Measurements from ENCODE around the gene TNIP3. TPM values are rescaled to one million over a fixed set of nuclear protein-coding genes. Genes with fewer than 3 reads are reported as not detected.

Gene TNIP3
- total RNA-seq, 4 donors from 2014 or later, result 0.48 TPM; not detected in 3

GRCh38 chr4:121126449-121127006 lies 37.6 kb downstream of the TNIP3 start:
- Histone ChIP-seq H3K4me3 (no peak overlapping the region), H3K27ac (no peak overlapping the region), H3K36me3 (no peaks in the 10 kb centered on the region), H3K4me1 (no peaks in the 10 kb centered on the region), H3K27me3 (no peaks in the 10 kb centered on the region), H3K9me3 (no peaks in the 10 kb centered on the region)
- TF ChIP-seq POLR2A (IDR thresholded peaks at IDR 0.05) (no peak), CTCF (IDR thresholded peaks at IDR 0.05) (no peak)
- intact Hi-C loops (cut with DNase I; ENCODE audit: low total_unique reads), result no loop called here
- no peak for DNase-seq

DNA sequence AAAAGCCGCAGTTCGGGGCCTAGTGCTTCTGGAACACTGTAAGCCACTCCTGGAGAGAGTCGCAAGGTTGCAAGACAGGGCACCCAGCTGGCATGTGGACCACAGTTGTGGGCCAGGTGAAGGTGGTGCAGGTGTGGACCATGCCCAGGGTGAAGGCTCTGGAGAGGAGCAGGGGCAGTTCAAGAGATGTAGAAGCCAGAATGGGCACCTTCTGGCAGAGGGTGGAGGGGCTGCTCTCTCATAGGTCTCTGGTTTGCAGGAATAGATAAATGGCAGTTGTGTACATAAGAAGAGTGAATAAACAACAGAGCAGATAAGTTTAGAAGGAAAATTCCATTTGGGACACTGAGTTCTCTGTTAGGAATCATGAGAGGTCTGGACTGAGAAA lies 38.6 kb downstream of the TNIP3 start:
- no peaks in the 10 kb centered on the region for H3K27me3 ChIP-seq
- H3K4me1 ChIP-seq, result no peaks in the 10 kb centered on the region
- no peak overlapping the region for H3K27ac ChIP-seq
- H3K36me3 ChIP-seq, result no peaks in the 10 kb centered on the region
- intact Hi-C loops (cut with DNase I; ENCODE audit: low total_unique reads), result no loop called here
- no peak overlapping the region for H3K4me3 ChIP-seq
- no peaks in the 10 kb centered on the region for H3K9me3 ChIP-seq
- no peak for DNase-seq
- TF ChIP-seq POLR2A (IDR thresholded peaks at IDR 0.05), result no peak

- Histone ChIP-seq H3K27me3 (no peaks in the 10 kb centered on the region), H3K4me1 (no peaks in the 10 kb centered on the region), H3K27ac (no peak overlapping the region), H3K9me3 (no peaks in the 10 kb centered on the region), H3K4me3 (no peak overlapping the region), H3K36me3 (no peaks in the 10 kb centered on the region)
- intact Hi-C loops (cut with DNase I; ENCODE audit: low total_unique reads), result no loop called here
- no peak for DNase-seq
- no peak for TF ChIP-seq CTCF (IDR thresholded peaks at IDR 0.05)
- no peak for TF ChIP-seq POLR2A (IDR thresholded peaks at IDR 0.05)
Observed at GRCh38 chr4:121122661-121123060, 41.5 kb downstream of the TNIP3 start.

DNA sequence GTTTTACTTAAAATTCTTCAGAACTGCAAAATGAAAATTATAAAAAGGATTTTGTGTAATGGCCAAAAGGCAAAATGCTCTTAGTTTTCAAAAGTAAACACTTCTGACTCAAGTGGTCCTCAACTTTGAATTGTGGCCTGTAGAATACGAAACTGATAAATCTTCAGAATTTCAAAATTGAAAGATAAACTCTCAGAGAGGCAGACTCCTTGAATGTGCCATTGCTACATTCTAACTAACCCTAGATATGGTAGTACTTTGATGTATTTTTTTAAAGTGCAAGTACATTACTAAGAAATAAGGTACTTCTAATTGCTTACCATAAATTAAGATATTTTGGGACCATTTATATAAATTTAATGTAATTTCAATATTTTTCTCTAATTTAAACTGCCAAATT lies 44.4 kb downstream of the TNIP3 start:
- intact Hi-C loops (cut with DNase I; ENCODE audit: low total_unique reads), result no loop called here
- Histone ChIP-seq H3K27me3 (no peaks in the 10 kb centered on the region), H3K4me3 (no peak overlapping the region), H3K4me1 (no peaks in the 10 kb centered on the region), H3K9me3 (no peaks in the 10 kb centered on the region), H3K36me3 (no peaks in the 10 kb centered on the region), H3K27ac (no peak overlapping the region)
- no peak for DNase-seq
- TF ChIP-seq CTCF (IDR thresholded peaks at IDR 0.05), result no peak
- no peak for TF ChIP-seq POLR2A (IDR thresholded peaks at IDR 0.05)

DNA sequence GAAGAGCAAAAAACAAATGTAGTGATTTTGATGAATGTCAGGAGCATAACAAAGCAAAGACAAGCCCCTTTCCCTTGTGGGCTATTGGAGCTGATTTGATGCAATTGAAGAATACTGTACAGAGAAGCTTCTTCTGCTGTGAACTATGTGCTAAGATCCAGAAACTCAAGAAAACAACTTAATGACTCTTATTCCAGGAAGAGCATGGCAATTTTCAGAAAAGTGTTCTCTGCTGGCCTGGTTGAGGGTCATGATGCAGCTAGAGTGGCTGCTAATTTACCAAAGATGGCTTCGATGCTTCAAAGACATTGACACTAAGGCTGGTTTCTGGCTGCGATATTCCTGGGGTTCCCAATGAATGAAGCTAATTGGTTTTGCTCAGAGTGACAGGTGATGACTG lies 45.8 kb downstream of the TNIP3 start:
- no peak for DNase-seq
- intact Hi-C loops (cut with DNase I; ENCODE audit: low total_unique reads), result no loop called here
- no peak for TF ChIP-seq CTCF (IDR thresholded peaks at IDR 0.05)
- no peak for TF ChIP-seq POLR2A (IDR thresholded peaks at IDR 0.05)

DNA sequence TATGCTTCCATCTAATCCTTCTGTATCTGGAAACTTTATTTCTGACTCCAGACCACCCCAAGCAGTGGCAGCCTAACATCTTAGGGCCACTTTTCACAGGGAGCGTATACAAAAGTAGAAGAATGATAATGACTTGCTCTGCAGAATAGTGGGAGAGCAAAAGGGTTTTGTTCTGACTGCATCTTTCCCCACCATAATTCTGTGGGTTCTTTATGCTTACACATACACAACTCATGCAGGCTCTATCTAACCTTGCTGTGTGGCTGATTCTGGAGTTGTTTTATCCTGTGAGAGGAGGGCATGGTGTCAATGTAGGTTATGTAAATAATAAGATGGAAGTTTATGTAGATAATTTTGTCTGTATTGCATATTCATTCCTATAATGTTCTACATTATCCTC lies 49.4 kb downstream of the TNIP3 start:
- no peak for TF ChIP-seq CTCF (IDR thresholded peaks at IDR 0.05)
- TF ChIP-seq POLR2A (IDR thresholded peaks at IDR 0.05), result no peak
- H3K36me3 ChIP-seq, result no peaks in the 10 kb centered on the region
- H3K4me1 ChIP-seq, result no peaks in the 10 kb centered on the region
- intact Hi-C loops (cut with DNase I; ENCODE audit: low total_unique reads), result no loop called here
- no peak overlapping the region for H3K27ac ChIP-seq
- H3K27me3 ChIP-seq, result no peaks in the 10 kb centered on the region
- DNase-seq, result no peak
- no peaks in the 10 kb centered on the region for H3K9me3 ChIP-seq
- no peak overlapping the region for H3K4me3 ChIP-seq

More for the DNA sequence above, 45.8 kb downstream of the TNIP3 start:
- no peaks in the 10 kb centered on the region for H3K27me3 ChIP-seq
- no peaks in the 10 kb centered on the region for H3K4me1 ChIP-seq
- H3K4me3 ChIP-seq, result no peak overlapping the region
- H3K36me3 ChIP-seq, result no peaks in the 10 kb centered on the region
- H3K9me3 ChIP-seq, result no peaks in the 10 kb centered on the region
- H3K27ac ChIP-seq, result no peak overlapping the region
